H9 (cell line): Measurements from ENCODE around the gene BHLHE40. TPM values are rescaled to one million over a fixed set of nuclear protein-coding genes. Genes with fewer than 3 reads are reported as not detected.

Source experiments
- DNase-seq: peaks from one replicate; pipeline ENCODE4 v3.0.0-alpha.2; 2017
- H2AFZ ChIP-seq: one replicate; pipeline ENCODE4 v1.6.1; 2013; ENCODE audit warnings: mild to moderate bottlenecking, low read length, control low read depth, moderate library complexity
- H2AK5ac ChIP-seq: 2 replicates; pipeline ENCODE4 v1.6.1; 2013; ENCODE audit warnings: low read length, control low read depth, mixed read lengths; ENCODE audit not compliant: insufficient read length
- H2BK120ac ChIP-seq: one replicate; pipeline ENCODE4 v1.6.1; 2013; ENCODE audit warnings: low read depth, mild to moderate bottlenecking, low read length, control low read depth, inconsistent platforms; ENCODE audit not compliant: poor library complexity, severe bottlenecking
- H2BK12ac ChIP-seq: 2 replicates; pipeline ENCODE4 v1.6.1; 2013; ENCODE audit warnings: low read length, control low read depth, mixed read lengths, low read depth; ENCODE audit not compliant: insufficient read length
- H2BK15ac ChIP-seq: 2 replicates; pipeline ENCODE4 v1.6.1; 2013; ENCODE audit warnings: low read depth, low read length, control low read depth
- H2BK20ac ChIP-seq: one replicate; pipeline ENCODE4 v1.6.1; 2013; ENCODE audit warnings: low read depth, mild to moderate bottlenecking, low read length, control low read depth, inconsistent platforms; ENCODE audit not compliant: poor library complexity, severe bottlenecking
- H2BK5ac ChIP-seq: 2 replicates; pipeline ENCODE4 v1.6.1; 2013; ENCODE audit warnings: low read length, control low read depth, mixed read lengths; ENCODE audit not compliant: insufficient read length
- H3K14ac ChIP-seq: 2 replicates; pipeline ENCODE4 v1.6.1; 2013; ENCODE audit warnings: low read length, control low read depth; ENCODE audit not compliant: insufficient read depth
- H3K18ac ChIP-seq: 2 replicates; pipeline ENCODE4 v1.6.1; 2013; ENCODE audit warnings: low read depth, mild to moderate bottlenecking, mixed read lengths, low read length, control low read depth; ENCODE audit not compliant: insufficient read length
- H3K23ac ChIP-seq: 2 replicates; pipeline ENCODE4 v1.6.1; 2013; ENCODE audit warnings: low read length, control low read depth, mixed read lengths, low read depth; ENCODE audit not compliant: insufficient read length
- H3K23me2 ChIP-seq: 2 replicates; pipeline ENCODE4 v1.6.1; 2013; ENCODE audit warnings: low read depth, mild to moderate bottlenecking, mixed read lengths, low read length, control low read depth; ENCODE audit not compliant: insufficient read length, poor library complexity, severe bottlenecking
- H3K27ac ChIP-seq: 2 replicates; pipeline ENCODE4 v1.5.1; 2013; ENCODE audit warnings: low read length, control low read depth, mixed read lengths, low read depth; ENCODE audit not compliant: insufficient read length
- H3K27me3 ChIP-seq: 2 replicates; pipeline ENCODE4 v1.6.1; 2013; ENCODE audit warnings: low read length, control low read depth, inconsistent platforms; ENCODE audit not compliant: insufficient read depth
- H3K4ac ChIP-seq: 2 replicates; pipeline ENCODE4 v1.6.1; 2013; ENCODE audit warnings: low read depth, mild to moderate bottlenecking, control low read depth, inconsistent platforms, low read length, moderate library complexity
- H3K4me1 ChIP-seq: 2 replicates; pipeline ENCODE4 v1.6.1; 2013; ENCODE audit warnings: low read length, control low read depth, inconsistent platforms; ENCODE audit not compliant: insufficient read depth
- H3K4me2 ChIP-seq: 2 replicates; pipeline ENCODE4 v1.6.1; 2013; ENCODE audit warnings: low read length, control low read depth, mixed read lengths; ENCODE audit not compliant: insufficient read length, insufficient read depth
- H3K56ac ChIP-seq: 2 replicates; pipeline ENCODE4 v1.6.1; 2013; ENCODE audit warnings: low read depth, mild to moderate bottlenecking, mixed read lengths, low read length, control low read depth; ENCODE audit not compliant: insufficient read length
- H3K79me1 ChIP-seq: 2 replicates; pipeline ENCODE4 v1.6.1; 2013; ENCODE audit warnings: low read depth, mild to moderate bottlenecking, moderate library complexity, low read length, control low read depth, inconsistent platforms; ENCODE audit not compliant: insufficient read depth, poor library complexity, severe bottlenecking
- H3K79me2 ChIP-seq: 2 replicates; pipeline ENCODE4 v1.6.1; 2013; ENCODE audit warnings: low read length, control low read depth, inconsistent platforms; ENCODE audit not compliant: insufficient read depth
- H3K9ac ChIP-seq: 2 replicates; pipeline ENCODE4 v1.6.1; 2013; ENCODE audit warnings: low read length, control low read depth, mixed read lengths; ENCODE audit not compliant: insufficient read length; ENCODE audit errors: extremely low read depth
- H3K9me3 ChIP-seq: one replicate; pipeline ENCODE4 v1.6.1; 2013; ENCODE audit warnings: low read depth, low read length, inconsistent platforms; ENCODE audit not compliant: control insufficient read depth
- H3T11ph ChIP-seq: one replicate; pipeline ENCODE4 v1.6.1; 2013; ENCODE audit warnings: mild to moderate bottlenecking, low read length, control low read depth, inconsistent platforms
- H4K20me1 ChIP-seq: one replicate; pipeline ENCODE4 v1.6.1; 2013; ENCODE audit not compliant: control insufficient read depth, insufficient read length, insufficient read depth
- H4K5ac ChIP-seq: 2 replicates; pipeline ENCODE4 v1.6.1; 2013; ENCODE audit warnings: low read depth, mild to moderate bottlenecking, mixed read lengths, low read length, control low read depth; ENCODE audit not compliant: insufficient read length
- H4K8ac ChIP-seq: replicated peaks from 2 replicates; pipeline ENCODE4 v1.6.1; 2013; ENCODE audit warnings: low read length, control low read depth, mixed read lengths, low read depth; ENCODE audit not compliant: insufficient read length
- H4K91ac ChIP-seq: 2 replicates; pipeline ENCODE4 v1.6.1; 2013; ENCODE audit warnings: low read depth, mild to moderate bottlenecking, moderate library complexity, mixed read lengths, low read length, control low read depth; ENCODE audit not compliant: insufficient read length
- H3K27ac Mint-ChIP-seq, 3 experiments: 2 replicates in 2 of 3; 3 replicates in 1 of 3; pipeline ENCODE4 v1.8.0; 2020 to 2021; ENCODE audit warnings: mixed read lengths in 3 of 3, mild to moderate bottlenecking in 1 of 3, moderate library complexity in 1 of 3
- H3K27me3 Mint-ChIP-seq: 2 replicates; pipeline ENCODE4 v1.8.0; 2021; ENCODE audit warnings: low read depth, mild to moderate bottlenecking, moderate library complexity, mixed read lengths
- H3K36me3 Mint-ChIP-seq, 3 experiments: 2 replicates in 2 of 3; 3 replicates in 1 of 3; pipeline ENCODE4 v1.8.0; 2020 to 2021; ENCODE audit warnings: low read depth in 3 of 3, mixed read lengths in 3 of 3; ENCODE audit not compliant: insufficient read depth in 1 of 3
- H3K4me1 Mint-ChIP-seq, 2 experiments: 2 replicates each; pipeline ENCODE4 v1.8.0; 2020; ENCODE audit warnings: mixed read lengths in 2 of 2
- H3K4me3 Mint-ChIP-seq, 2 experiments: 2 replicates in 1 of 2; 3 replicates in 1 of 2; pipeline ENCODE4 v1.8.0; 2020 to 2021; ENCODE audit warnings: mild to moderate bottlenecking in 2 of 2, mixed read lengths in 2 of 2, moderate library complexity in 1 of 2
- H3K9me3 Mint-ChIP-seq, 2 experiments: 2 replicates in 1 of 2; 3 replicates in 1 of 2; pipeline ENCODE4 v1.8.0; 2020; ENCODE audit warnings: mild to moderate bottlenecking in 2 of 2, mixed read lengths in 2 of 2, moderate library complexity in 1 of 2
- CTCF ChIP-seq: fragments of 200-600 bp; sonication (generic); conservative IDR thresholded peaks from 3 replicates; pipeline ENCODE4 v1.8.0; 2021; ENCODE audit warnings: antibody characterized with exemption, mild to moderate bottlenecking
- WGBS: extraction: QIAGEN DNeasy Blood & Tissue Kit; methylation state at CpG from one replicate; pipeline ENCODE4 v1.1.7; 2013; ENCODE audit warnings: missing lambda C conversion rate, low lambda C conversion rate, mixed read lengths; ENCODE audit not compliant: insufficient read length; ENCODE audit errors: extremely low coverage; 5-methylcytosine and 5-hydroxymethylcytosine counted together
- total RNA-seq: library from RNA; stranded (reverse); gene quantifications from 2 replicates; pipeline ENCODE4 v1.2.1, GENCODE V29; 2021

BHLHE40 gene
- total RNA-seq, 1 experiment from 2014 or later, result 4.1 TPM

GRCh38 chr3:4982773-4983738 is 3.8 kb downstream of the BHLHE40 start:
- no peak overlapping the region for H3K4me3 Mint-ChIP-seq

More at GRCh38 chr3:4982773-4983738, 3.8 kb downstream of the BHLHE40 start:
- H2AFZ ChIP-seq, result no peak overlapping the region
- DNase-seq, result no peak
- no peak overlapping the region for H3K4me2 ChIP-seq
- H3K27me3 ChIP-seq, result no peaks in the 10 kb centered on the region; the same call in 1 of the 2 replicates
- no peak overlapping the region for H3T11ph ChIP-seq
- H3K4ac ChIP-seq, result no peak overlapping the region
- H2BK5ac ChIP-seq, result no peak overlapping the region
- H4K8ac ChIP-seq, result no peak overlapping the region
- peaks cover 51% of the 10 kb centered on the region for H3K27me3 Mint-ChIP-seq
- peaks cover 40 to 45% of the 10 kb centered on the region in 2 experiments for H3K4me1 Mint-ChIP-seq
- H3K18ac ChIP-seq, result no peak overlapping the region
- no peak overlapping the region for H4K91ac ChIP-seq
- no peak overlapping the region for H3K56ac ChIP-seq
- H3K9me3 ChIP-seq, result no peaks in the 10 kb centered on the region
- peaks cover 3 to 12% (median 7%) of the 10 kb centered on the region in 3 experiments; a peak in 5 of 7 replicates for H3K36me3 Mint-ChIP-seq
- H2BK20ac ChIP-seq, result no peak overlapping the region
- H2BK120ac ChIP-seq, result no peak overlapping the region
- H3K9ac ChIP-seq, result no peak overlapping the region
- H2BK12ac ChIP-seq, result no peak overlapping the region
- H4K20me1 ChIP-seq, result no peaks in the 10 kb centered on the region
- H3K4me1 ChIP-seq, result peaks cover 6% of the 10 kb centered on the region
- no peak overlapping the region for H2AK5ac ChIP-seq
- no peak overlapping the region for H2BK15ac ChIP-seq
- no peaks in the 10 kb centered on the region for H3K79me1 ChIP-seq
- no peak overlapping the region for H3K23ac ChIP-seq
- H3K27ac ChIP-seq, result no peak overlapping the region
- no peaks in the 10 kb centered on the region for H3K79me2 ChIP-seq
- H3K23me2 ChIP-seq, result peaks cover 28% of the 10 kb centered on the region
- H3K27ac Mint-ChIP-seq, result no peak overlapping the region; a peak in 1 of 7 replicates
- no peak overlapping the region for H4K5ac ChIP-seq
- no CpG with 5 or more reads among the region's 40 CpGs for WGBS
- no peak for TF ChIP-seq CTCF
- H3K14ac ChIP-seq, result no peak overlapping the region; the same call in 1 of the 2 replicates
- no peaks in the 10 kb centered on the region; a peak in 1 of 5 replicates for H3K9me3 Mint-ChIP-seq
